GM12891 (cell line): ENCODE results near the gene PACRGL.

Source experiments
- POLR2A ChIP-seq: IDR thresholded peaks from 2 replicates; pipeline ENCODE4 v1.6.1; 2011; ENCODE audit warnings: low read depth, low read length, control low read depth
- POLR2AphosphoS5 ChIP-seq: IDR thresholded peaks from 2 replicates; pipeline ENCODE4 v1.6.1; 2011; ENCODE audit warnings: low read depth, low read length, control low read depth
- SPI1 ChIP-seq: IDR thresholded peaks from 2 replicates; pipeline ENCODE4 v1.6.1; 2011; ENCODE audit warnings: low read depth, low read length, control low read depth
- TAF1 ChIP-seq: IDR thresholded peaks from 2 replicates; pipeline ENCODE4 v1.6.1; 2011; ENCODE audit warnings: low read depth, low read length, control low read depth

GRCh38 chr4:20696815-20697214, 3.4 kb upstream of the PACRGL start:
- TF ChIP-seq POLR2A (no peak), POLR2AphosphoS5 (no peak), SPI1 (no peak), TAF1 (no peak)
